ENCODE results near the gene SSC5D.

GRCh38 chr19:55516878-55517620 is 28.8 kb downstream of the SSC5D start:
- TF ChIP-seq POLR2AphosphoS5 (IDR thresholded peaks at IDR 0.05; ENCODE audit: low read depth, low read length) (no peak), POLR2A (IDR thresholded peaks at IDR 0.05; ENCODE audit: low read depth, low read length) (no peak), TAF1 (IDR thresholded peaks at IDR 0.05; ENCODE audit: borderline replicate concordance, low read depth, low read length) (no peak)
